GM19043 (cell line): ENCODE data around the gene JPT1.

Source experiments
- ATAC-seq: cut with Tn5 transposase; IDR thresholded peaks from one replicate; pipeline ENCODE4 v1.9.1; 2021; ENCODE audit warnings: low read depth; ENCODE audit not compliant: unreplicated experiment

Gene JPT1

GRCh38 chr17:75108193-75108592 is 46.1 kb downstream of the JPT1 start:
- no peak for ATAC-seq

- ATAC-seq: no peak
These were observed 48.9 kb downstream of the JPT1 start for GRCh38 chr17:75105126-75106080.

GRCh38 chr17:75103601-75104554 is 50.4 kb downstream of the JPT1 start:
- ATAC-seq: no peak

GRCh38 chr17:75102385-75102821 is 51.9 kb downstream of the JPT1 start:
- ATAC-seq: no peak

GRCh38 chr17:75099881-75100595 is 54.3 kb downstream of the JPT1 start:
- ATAC-seq: no peak

- ATAC-seq: no peak
These were observed 55.5 kb downstream of the JPT1 start for GRCh38 chr17:75098861-75099260.

- ATAC-seq: no peak
These were observed 56.4 kb downstream of the JPT1 start for GRCh38 chr17:75097865-75098264.

GRCh38 chr17:75096082-75096625 is 58.2 kb downstream of the JPT1 start:
- no peak for ATAC-seq

- no peak for ATAC-seq
These were observed 59.4 kb downstream of the JPT1 start for GRCh38 chr17:75094871-75095399.

GRCh38 chr17:75093548-75094158 is 60.7 kb downstream of the JPT1 start:
- no peak for ATAC-seq

- no peak for ATAC-seq
These were observed 62.4 kb downstream of the JPT1 start for GRCh38 chr17:75091855-75092327.

GRCh38 chr17:75090871-75091854 is 63.1 kb downstream of the JPT1 start:
- ATAC-seq: no peak

GRCh38 chr17:75088465-75089417 is 65.6 kb downstream of the JPT1 start:
- no peak for ATAC-seq

GRCh38 chr17:75087558-75088453 is 66.5 kb downstream of the JPT1 start, which contains the start of gene SLC16A5:
SLC16A5 (plus strand) TSS chr17:75087954; CDS start chr17:75093637, 5,683 bp downstream.
- peak; percentile 70 for ATAC-seq

GRCh38 chr17:75087182-75087557 is 67.1 kb downstream of the JPT1 start:
- ATAC-seq: peak; percentile 25
